ENCODE results near the gene TEX2. TPM values are rescaled to one million over a fixed set of nuclear protein-coding genes. Genes with fewer than 3 reads are reported as not detected.
A peak's percentile ranks its signal among the peaks of the same experiment; 100 is the strongest.

Gene TEX2
- total and polyA plus RNA-seq, 2 experiments from 2014 or later: 27.9 to 37.7 TPM

DNA sequence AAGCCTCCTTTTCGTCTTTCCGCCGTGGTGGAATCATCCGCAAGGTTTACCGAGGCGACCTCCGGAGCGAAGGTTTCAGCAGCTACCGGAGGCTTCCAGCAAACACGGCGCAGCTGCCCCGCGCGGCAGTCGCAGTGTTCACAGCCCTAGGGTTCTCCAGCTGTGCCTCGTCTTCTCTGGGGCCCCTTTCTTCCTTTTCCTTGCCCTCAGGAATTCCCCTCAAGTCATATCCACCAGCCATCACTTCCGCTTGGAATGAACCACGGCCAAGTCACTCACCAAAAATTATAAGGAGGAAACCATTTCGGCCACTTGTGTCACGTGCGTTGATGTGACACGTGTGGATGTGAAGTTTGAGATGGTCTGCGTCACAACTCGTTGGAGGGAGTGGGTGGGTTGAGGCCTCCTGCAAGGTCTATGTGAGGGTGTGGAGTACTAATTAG, 132.5 kb downstream of the TEX2 start:
- Histone ChIP-seq H3K9me3 (ENCODE audit: low read depth) (no peaks in the 10 kb centered on the region), H4K20me1 (ENCODE audit: insufficient read depth, poor library complexity, severe bottlenecking) (peaks cover 14% of the 10 kb centered on the region), H2AFZ (peak overlapping the region; percentile 61), H3K27me3 (no peaks in the 10 kb centered on the region), H3K27ac (peak overlapping the region; percentile 77), H3K36me3 (replicated peaks; ENCODE audit: insufficient read depth, low read depth) (no peaks in the 10 kb centered on the region), H3K9me2 (replicated peaks; ENCODE audit: insufficient read depth) (no peaks in the 10 kb centered on the region), H3K4me1 (ENCODE audit: insufficient read depth) (peaks cover 37% of the 10 kb centered on the region), H3K79me2 (peaks cover 38% of the 10 kb centered on the region), H3K4me3 (no peak overlapping the region), H3K4me2 (peak overlapping the region; percentile 84)
- no peak for DNase-seq (ENCODE audit: low spot score)
- 52% methylated on average over 19 of the region's 24 CpGs for WGBS (ENCODE audit: low lambda C conversion rate, missing lambda C conversion rate)
- peak; percentile 1 for TF ChIP-seq CTCF (IDR thresholded peaks at IDR 0.05; ENCODE audit: poor library complexity)
- no peak for TF ChIP-seq EZH2phosphoT487 (IDR thresholded peaks at IDR 0.05; ENCODE audit: low read depth, severe bottlenecking, unreplicated experiment)
- no peak for TF ChIP-seq EZH2 (IDR thresholded peaks at IDR 0.05; ENCODE audit: borderline replicate concordance)

DNA sequence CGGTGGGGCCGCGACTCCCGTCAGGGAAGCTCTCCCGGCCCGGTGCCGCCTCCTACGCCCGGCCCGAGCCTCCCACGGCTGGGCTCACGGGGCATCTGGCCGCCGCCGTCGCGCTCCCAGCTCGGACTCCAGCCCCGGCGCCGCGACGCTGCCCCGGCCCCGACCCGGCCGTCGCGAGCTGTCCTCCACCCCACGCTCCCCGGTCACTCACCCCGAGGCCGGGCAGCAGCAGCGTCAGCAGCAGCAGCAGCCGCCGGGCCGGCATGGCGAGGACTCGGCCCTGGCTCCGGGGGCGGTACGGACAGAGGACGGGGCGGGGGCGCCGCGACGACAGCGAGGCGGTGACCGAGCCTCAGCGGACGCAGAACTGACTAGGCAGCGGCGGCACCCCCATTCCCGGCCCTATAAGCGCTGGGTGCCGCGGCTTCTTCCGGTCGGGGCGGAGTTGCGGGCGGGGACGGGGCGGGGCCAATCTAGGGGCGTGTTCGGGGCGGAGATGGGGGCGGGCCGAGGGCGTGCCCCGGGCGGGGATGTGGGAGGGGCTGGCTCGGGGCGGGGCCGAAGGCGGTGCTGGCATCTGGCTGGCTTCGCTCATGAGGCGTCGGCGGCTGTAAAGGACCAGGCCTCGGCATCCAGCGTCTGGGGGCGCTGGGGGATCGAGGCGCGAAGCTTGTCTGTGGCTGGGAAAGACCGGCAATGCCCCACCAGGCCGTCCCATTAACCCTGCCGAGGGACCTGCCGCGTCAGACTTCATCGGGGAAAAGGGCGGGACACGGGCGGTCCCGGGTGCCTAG, 133.1 kb downstream of the TEX2 start, which contains the start of gene ERN1:
Gene ERN1 (minus strand): TSS at position 380 of the 794 bp plus-strand sequence. CDS start 115 bp downstream, at position 265.
- H3K27ac ChIP-seq: peak within 1 kb of the TSS; percentile 95
- H3K36me3 ChIP-seq (replicated peaks; ENCODE audit: insufficient read depth, low read depth): no peaks in the 10 kb centered on the region
- H3K9me3 ChIP-seq (ENCODE audit: low read depth): no peaks in the 10 kb centered on the region
- peaks cover 14% of the 10 kb centered on the region for H4K20me1 ChIP-seq (ENCODE audit: insufficient read depth, poor library complexity, severe bottlenecking)
- TF ChIP-seq CTCF (IDR thresholded peaks at IDR 0.05; ENCODE audit: poor library complexity): peak; percentile 4
- no peak for TF ChIP-seq EZH2 (IDR thresholded peaks at IDR 0.05; ENCODE audit: borderline replicate concordance)
- TF ChIP-seq EZH2phosphoT487 (IDR thresholded peaks at IDR 0.05; ENCODE audit: low read depth, severe bottlenecking, unreplicated experiment): no peak
- H3K27me3 ChIP-seq: no peaks in the 10 kb centered on the region
- H3K4me2 ChIP-seq: peak within 1 kb of the TSS; percentile 92
- H3K4me3 ChIP-seq: peak within 1 kb of the TSS; percentile 54
- peak within 1 kb of the TSS; percentile 69 for H2AFZ ChIP-seq
- peak; percentile 98 for DNase-seq (ENCODE audit: low spot score)
- peaks cover 44% of the 10 kb centered on the region for H3K79me2 ChIP-seq
- peaks cover 31% of the 10 kb centered on the region for H3K4me1 ChIP-seq (ENCODE audit: insufficient read depth)
- 2% methylated on average over 40 of the region's 98 CpGs for WGBS (ENCODE audit: low lambda C conversion rate, missing lambda C conversion rate)
- no peaks in the 10 kb centered on the region for H3K9me2 ChIP-seq (replicated peaks; ENCODE audit: insufficient read depth)

DNA sequence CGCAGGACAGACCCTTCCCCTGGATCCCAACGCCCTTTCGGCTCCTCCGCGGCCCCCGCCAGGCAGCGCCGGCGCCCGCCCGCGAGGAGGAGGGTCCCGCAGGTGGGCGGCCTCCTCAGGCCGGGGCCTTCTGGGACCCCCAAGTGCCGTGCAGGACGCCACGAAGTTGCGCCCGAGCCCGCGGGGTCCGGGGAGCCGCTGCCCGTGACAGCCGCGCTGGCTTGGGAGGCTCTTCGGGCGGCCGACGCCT, 133.6 kb downstream of the TEX2 start:
- H3K36me3 ChIP-seq (replicated peaks; ENCODE audit: insufficient read depth, low read depth): no peaks in the 10 kb centered on the region
- H3K9me2 ChIP-seq (replicated peaks; ENCODE audit: insufficient read depth): no peaks in the 10 kb centered on the region
- peak overlapping the region; percentile 92 for H3K4me2 ChIP-seq
- peak overlapping the region; percentile 54 for H3K4me3 ChIP-seq
- H3K27ac ChIP-seq: peak overlapping the region; percentile 95
- no peaks in the 10 kb centered on the region for H3K9me3 ChIP-seq (ENCODE audit: low read depth)
- peaks cover 26% of the 10 kb centered on the region for H3K4me1 ChIP-seq (ENCODE audit: insufficient read depth)
- H3K79me2 ChIP-seq: peaks cover 50% of the 10 kb centered on the region
- peak overlapping the region; percentile 69 for H2AFZ ChIP-seq
- WGBS (ENCODE audit: low lambda C conversion rate, missing lambda C conversion rate): under 1% methylated on average over 31 of the region's 31 CpGs
- H4K20me1 ChIP-seq (ENCODE audit: insufficient read depth, poor library complexity, severe bottlenecking): peaks cover 14% of the 10 kb centered on the region
- no peak for DNase-seq (ENCODE audit: low spot score)
- TF ChIP-seq CTCF (IDR thresholded peaks at IDR 0.05; ENCODE audit: poor library complexity) (no peak), EZH2phosphoT487 (IDR thresholded peaks at IDR 0.05; ENCODE audit: low read depth, severe bottlenecking, unreplicated experiment) (no peak), EZH2 (IDR thresholded peaks at IDR 0.05; ENCODE audit: borderline replicate concordance) (no peak)
- no peaks in the 10 kb centered on the region for H3K27me3 ChIP-seq
